Ascending aorta (tissue), 2 donors: ENCODE measurements around the gene MYL3. TPM values are rescaled to one million over a fixed set of nuclear protein-coding genes. Genes with fewer than 3 reads are reported as not detected.

Experiments
- DNase-seq, 2 donors: peaks; one replicate each; pipeline ENCODE4 v3.0.0-alpha.2; 2019; ENCODE audit warnings: low spot score in 2 of 2
- H3K27ac ChIP-seq, 2 donors: fragments of 200-600 bp; sonication (generic); one replicate each; pipeline ENCODE4 v1.5.1; 2016 to 2017; ENCODE audit warnings: mild to moderate bottlenecking in 1 of 2
- H3K27me3 ChIP-seq: fragments of 200-600 bp; sonication (generic); one replicate; pipeline ENCODE4 v1.5.1; 2017
- H3K36me3 ChIP-seq, 2 donors: fragments of 200-600 bp; sonication (generic); one replicate each; pipeline ENCODE4 v1.5.1; 2016
- H3K4me1 ChIP-seq, 2 donors: fragments of 200-600 bp; sonication (generic); one replicate each; pipeline ENCODE4 v1.5.1; 2016 to 2017; ENCODE audit warnings: mild to moderate bottlenecking in 1 of 2
- H3K4me3 ChIP-seq, 2 donors: fragments of 200-600 bp; sonication (generic); one replicate each; pipeline ENCODE4 v1.5.1; 2016 to 2017; ENCODE audit warnings: mild to moderate bottlenecking in 1 of 2
- H3K9me3 ChIP-seq, 2 donors: fragments of 200-600 bp; sonication (generic); one replicate each; pipeline ENCODE4 v1.5.1; 2016
- CTCF ChIP-seq, 3 experiments: fragments of 200-600 bp in 2 of 3; fragments of 450-650 bp in 1 of 3; sonication (generic) in 2 of 3; IDR thresholded peaks; one replicate each; pipeline ENCODE4 v1.5.1; 2016 to 2019; ENCODE audit warnings: antibody characterized with exemption in 3 of 3, mild to moderate bottlenecking in 1 of 3, moderate library complexity in 1 of 3
- intact Hi-C: fragments of 100-400 bp; cut with DNase I; formaldehyde crosslinking; loops from one replicate; pipeline ENCODE4 v1.15.1; 2023
- total RNA-seq: library from RNA; depleted of rRNA; stranded (reverse); fragments of >200 nt; gene quantifications from one replicate; pipeline ENCODE4 v1.1.0, GENCODE V29; 2016

MYL3 gene
- total RNA-seq, 1 donor from 2014 or later: 3.6 TPM

GRCh38 chr3:46846624-46847542 is 16.4 kb downstream of the MYL3 start:
- DNase-seq: peak in 1 of 2 donors; percentile 61
- intact Hi-C loops: loop anchor here (1.0 to 10.0 kb wide), 4 partner anchors 34 to 145 kb away; partner anchors contain the start of genes CCDC12, NBEAL2 and TMIE

GRCh38 chr3:46845860-46846623 is 17.2 kb downstream of the MYL3 start:
- H3K4me1 ChIP-seq: peaks cover 11 to 12% of the 10 kb centered on the region in 2 donors
- intact Hi-C loops: loop anchor here (1.0 to 10.0 kb wide), 4 partner anchors 33 to 144 kb away; partner anchors contain the start of genes CCDC12, NBEAL2 and TMIE
- peak overlapping the region; percentile 48 to 70 for H3K4me3 ChIP-seq
- TF ChIP-seq CTCF (IDR thresholded peaks at IDR 0.05): peak; percentile 38 to 69 (median 46)
- DNase-seq: peak; percentile 21 to 84
- H3K36me3 ChIP-seq: no peaks in the 10 kb centered on the region
- peak overlapping the region; percentile 59 to 72 for H3K27ac ChIP-seq
- no peaks in the 10 kb centered on the region for H3K27me3 ChIP-seq
- peaks cover 0 to 3% of the 10 kb centered on the region in 2 donors for H3K9me3 ChIP-seq

More at GRCh38 chr3:46846624-46847542, 16.4 kb downstream of the MYL3 start:
- peaks cover 11 to 12% of the 10 kb centered on the region in 2 donors for H3K4me1 ChIP-seq
- no peak for TF ChIP-seq CTCF (IDR thresholded peaks at IDR 0.05)
- H3K27me3 ChIP-seq: no peaks in the 10 kb centered on the region
- peak overlapping the region; percentile 48 to 70 for H3K4me3 ChIP-seq
- no peaks in the 10 kb centered on the region for H3K36me3 ChIP-seq
- H3K9me3 ChIP-seq: no peaks in the 10 kb centered on the region
- peak overlapping the region; percentile 59 to 72 for H3K27ac ChIP-seq

- TF ChIP-seq CTCF (IDR thresholded peaks at IDR 0.05): no peak
- intact Hi-C loops: loop anchor here (5.0 to 10.0 kb wide), 2 partner anchors 129 to 143 kb away; partner anchors contain the start of genes CCDC12, NBEAL2 and TMIE
- Histone ChIP-seq H3K36me3 (no peaks in the 10 kb centered on the region), H3K4me3 (peak overlapping the region; percentile 48 to 70), H3K27ac (peak overlapping the region; percentile 59 to 72), H3K9me3 (peaks cover 4 to 9% of the 10 kb centered on the region in 2 donors), H3K4me1 (peaks cover 11 to 12% of the 10 kb centered on the region in 2 donors), H3K27me3 (no peaks in the 10 kb centered on the region)
- peak in 1 of 2 donors; percentile 85 for DNase-seq
Observed at GRCh38 chr3:46845397-46845859, 17.8 kb downstream of the MYL3 start.

- Histone ChIP-seq H3K4me3 (peak overlapping the region; percentile 48 to 70), H3K4me1 (peaks cover 11 to 12% of the 10 kb centered on the region in 2 donors), H3K9me3 (peaks cover 7 to 13% of the 10 kb centered on the region in 2 donors), H3K27ac (peak overlapping the region; percentile 59 to 72), H3K36me3 (no peaks in the 10 kb centered on the region), H3K27me3 (no peaks in the 10 kb centered on the region)
- no peak for TF ChIP-seq CTCF (IDR thresholded peaks at IDR 0.05)
- intact Hi-C loops: loop anchor here (5.0 to 10.0 kb wide), 2 partner anchors 130 to 143 kb away; partner anchors contain the start of genes CCDC12, NBEAL2 and TMIE
- no peak for DNase-seq
Observed at GRCh38 chr3:46844881-46845312, 18.3 kb downstream of the MYL3 start.

- intact Hi-C loops: loop anchor here (10.0 kb wide), 1 partner anchor 130 kb away; the partner anchor contains the start of genes CCDC12 and NBEAL2
- no peak for DNase-seq
- no peak for TF ChIP-seq CTCF (IDR thresholded peaks at IDR 0.05)
- Histone ChIP-seq H3K36me3 (no peaks in the 10 kb centered on the region), H3K4me3 (no peak overlapping the region), H3K27me3 (no peaks in the 10 kb centered on the region), H3K4me1 (peaks cover 11 to 12% of the 10 kb centered on the region in 2 donors), H3K9me3 (peaks cover 7 to 13% of the 10 kb centered on the region in 2 donors), H3K27ac (peak overlapping the region in 1 of 2 donors; percentile 59)
Observed at GRCh38 chr3:46844397-46844796, 18.8 kb downstream of the MYL3 start.
